SK-N-MC (cell line): ENCODE measurements around the gene PRKN.

Experiments used
- DNase-seq: peaks from one replicate; pipeline ENCODE4 v3.0.0-alpha.2; 2011; ENCODE audit warnings: low read depth, low spot score
- H3K27ac ChIP-seq: fragments of 200-600 bp; sonication (generic); 2 replicates; pipeline ENCODE4 v1.5.1; 2016; ENCODE audit warnings: mixed run types
- H3K36me3 ChIP-seq: fragments of 200-600 bp; sonication (generic); 2 replicates; pipeline ENCODE4 v1.6.1; 2017; ENCODE audit warnings: antibody characterized with exemption, low read length, mixed read lengths; ENCODE audit not compliant: insufficient read depth
- H3K4me3 ChIP-seq: fragments of 200-600 bp; sonication (generic); 2 replicates; pipeline ENCODE4 v1.5.1; 2016
- H3K9ac ChIP-seq: fragments of 200-600 bp; sonication (generic); 2 replicates; pipeline ENCODE4 v1.8.0; 2017; ENCODE audit warnings: mixed run types, mixed read lengths; ENCODE audit not compliant: insufficient read length
- H3K9me3 ChIP-seq: fragments of 200-600 bp; sonication (generic); 2 replicates; pipeline ENCODE4 v1.6.1; 2017; ENCODE audit warnings: low read depth, mild to moderate bottlenecking, antibody characterized with exemption, low read length, moderate library complexity, mixed read lengths
- EZH2 ChIP-seq: fragments of 200-600 bp; sonication (generic); IDR thresholded peaks from one replicate; pipeline ENCODE4 v1.6.1; 2017; ENCODE audit warnings: antibody characterized with exemption
- FOXP2 ChIP-seq: optimal IDR thresholded peaks from 2 replicates; pipeline ENCODE3; 2011; ENCODE audit warnings: mild to moderate bottlenecking, moderate library complexity; ENCODE audit not compliant: insufficient read depth; ENCODE audit errors: extremely low read length, control extremely low read depth
- POLR2AphosphoS5 ChIP-seq: IDR thresholded peaks from 2 replicates; pipeline ENCODE4 v1.6.1; 2012; ENCODE audit warnings: mild to moderate bottlenecking, low read depth, low read length, borderline replicate concordance

The PRKN gene

DNA sequence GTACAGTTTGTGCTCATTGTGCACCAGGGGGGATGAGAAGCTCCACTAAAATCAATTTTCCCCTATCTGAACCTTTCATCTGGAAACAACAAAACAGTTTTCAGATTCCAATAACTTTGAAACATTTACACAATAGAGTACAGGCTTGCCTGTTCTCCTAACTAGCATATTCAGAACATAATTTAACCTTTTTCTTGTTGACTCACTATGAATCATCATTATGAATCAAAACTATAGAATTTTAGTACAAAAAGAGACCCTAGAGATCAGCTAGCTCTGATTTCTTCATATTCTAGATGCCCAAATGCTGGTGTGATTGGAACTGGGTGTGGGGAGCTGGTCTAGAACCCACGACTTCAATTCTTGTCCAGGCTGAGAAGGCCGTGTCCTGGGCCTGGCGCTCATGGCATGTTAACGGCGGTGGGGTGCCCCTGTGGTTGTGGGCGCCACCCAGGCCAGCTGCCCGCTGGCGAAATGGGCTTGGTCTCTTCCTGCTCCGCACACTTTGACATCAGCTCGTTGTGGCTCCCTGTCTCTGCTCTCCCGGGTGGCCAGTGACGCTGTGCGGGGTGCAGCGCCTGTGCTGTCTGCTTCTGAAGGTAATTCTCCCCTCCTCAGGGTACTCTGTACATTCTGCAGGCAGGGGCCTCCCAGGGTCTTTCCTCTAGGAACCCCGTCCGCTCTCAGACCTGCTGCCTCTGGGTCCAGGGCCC lies 1423.8 kb downstream of the PRKN start:
- H3K9me3 ChIP-seq, result no peaks in the 10 kb centered on the region
- DNase-seq, result no peak
- H3K4me3 ChIP-seq, result no peak overlapping the region
- H3K27ac ChIP-seq, result no peak overlapping the region
- TF ChIP-seq POLR2AphosphoS5 (no peak), EZH2 (no peak), FOXP2 (no peak)
- H3K36me3 ChIP-seq, result no peaks in the 10 kb centered on the region
- no peak overlapping the region for H3K9ac ChIP-seq

DNA sequence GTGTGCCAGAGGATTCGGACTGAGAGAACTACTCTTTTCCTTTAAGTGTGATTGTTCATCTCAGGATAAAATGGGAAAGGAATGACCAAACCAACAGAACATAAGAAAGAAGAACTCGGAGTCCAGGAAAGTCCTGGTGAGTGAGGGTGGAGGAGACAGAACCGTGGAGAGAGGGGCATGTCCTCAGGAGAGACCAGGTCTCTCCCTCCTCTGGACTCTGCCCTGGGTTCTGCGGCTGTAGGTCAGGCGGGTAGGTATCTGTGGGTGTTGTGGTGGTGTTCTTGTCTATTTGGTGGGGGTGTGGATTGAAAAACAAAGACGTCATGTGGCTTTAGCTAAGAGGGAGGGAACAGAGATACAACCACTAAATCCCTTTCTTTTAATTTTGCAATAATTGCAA lies 1424.6 kb downstream of the PRKN start:
- no peak for DNase-seq
- H3K9me3 ChIP-seq, result no peaks in the 10 kb centered on the region
- no peak overlapping the region for H3K27ac ChIP-seq
- TF ChIP-seq FOXP2, result no peak
- no peak for TF ChIP-seq POLR2AphosphoS5
- no peak for TF ChIP-seq EZH2
- no peak overlapping the region for H3K9ac ChIP-seq
- H3K4me3 ChIP-seq, result no peak overlapping the region
- H3K36me3 ChIP-seq, result no peaks in the 10 kb centered on the region

DNA sequence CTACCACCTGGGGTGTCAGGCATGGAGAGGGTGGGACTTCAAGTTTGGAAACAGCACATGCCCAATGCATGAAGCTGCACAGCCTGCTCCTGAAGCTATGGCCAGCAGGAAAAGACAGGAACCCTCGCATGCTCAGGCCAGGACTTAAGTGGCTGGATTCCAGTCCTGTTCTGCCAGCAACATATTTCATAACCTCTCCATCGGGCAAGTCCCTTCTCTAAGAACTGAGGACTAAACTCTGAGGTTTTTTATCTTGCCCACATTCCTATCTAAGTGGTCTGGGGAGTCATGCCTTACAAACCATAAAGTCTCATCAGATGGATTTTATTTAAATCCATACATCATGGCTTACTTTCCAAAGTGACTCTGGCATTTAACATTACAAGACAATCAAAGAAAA lies 1426.2 kb downstream of the PRKN start:
- Histone ChIP-seq H3K36me3 (no peaks in the 10 kb centered on the region), H3K9ac (no peak overlapping the region), H3K27ac (no peak overlapping the region), H3K9me3 (no peaks in the 10 kb centered on the region), H3K4me3 (no peak overlapping the region)
- TF ChIP-seq POLR2AphosphoS5 (no peak), EZH2 (no peak), FOXP2 (no peak)
- no peak for DNase-seq

DNA sequence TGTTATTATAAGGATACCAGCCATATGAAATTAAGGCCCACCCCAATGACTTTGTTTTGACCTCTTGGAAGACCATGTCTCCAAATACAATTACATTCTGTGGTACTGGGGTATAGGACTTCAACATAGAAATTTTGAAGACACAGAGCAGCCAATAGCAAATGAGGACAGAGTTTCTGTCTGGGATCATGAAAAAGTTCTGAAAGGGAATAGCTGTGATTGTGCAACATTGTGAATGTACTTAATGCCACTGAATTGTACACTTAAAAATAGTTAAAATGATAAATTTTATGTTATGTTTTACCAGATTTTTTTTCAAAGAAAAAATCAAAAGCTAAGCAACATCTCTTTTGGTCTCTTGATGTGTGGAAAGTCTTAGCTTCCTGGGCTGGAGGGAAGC lies 1426.7 kb downstream of the PRKN start:
- no peaks in the 10 kb centered on the region for H3K9me3 ChIP-seq
- DNase-seq, result no peak

DNA sequence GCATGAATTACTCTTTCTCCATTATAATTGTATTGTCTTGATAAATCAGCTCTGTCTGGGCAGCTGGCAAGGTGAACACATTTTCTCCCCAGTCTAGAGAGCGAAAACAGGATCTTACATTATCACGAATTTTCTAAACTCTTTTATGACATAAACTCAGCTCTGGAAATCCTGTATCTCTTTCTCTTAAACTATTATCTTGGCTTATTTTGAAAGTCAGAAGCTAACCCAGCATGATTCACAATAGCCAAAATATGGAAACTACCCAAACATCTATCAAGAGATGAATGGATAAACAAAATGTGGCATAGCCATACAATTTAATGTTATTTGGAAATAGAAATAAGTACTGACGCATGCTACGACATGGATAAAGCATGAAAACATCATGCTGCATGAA lies 1427.8 kb downstream of the PRKN start:
- Histone ChIP-seq H3K4me3 (no peak overlapping the region), H3K36me3 (no peaks in the 10 kb centered on the region), H3K9me3 (no peaks in the 10 kb centered on the region), H3K27ac (no peak overlapping the region), H3K9ac (no peak overlapping the region)
- DNase-seq, result no peak
- TF ChIP-seq EZH2, result no peak

More for the DNA sequence above, 1426.7 kb downstream of the PRKN start:
- Histone ChIP-seq H3K27ac (no peak overlapping the region), H3K4me3 (no peak overlapping the region), H3K36me3 (no peaks in the 10 kb centered on the region), H3K9ac (no peak overlapping the region)
- no peak for TF ChIP-seq POLR2AphosphoS5
- no peak for TF ChIP-seq FOXP2
- TF ChIP-seq EZH2, result no peak
